Heart right ventricle (tissue), 16 donors: ENCODE data around the gene TLL1. TPM values are rescaled to one million over a fixed set of nuclear protein-coding genes. Genes with fewer than 3 reads are reported as not detected.

Experiments used
- ATAC-seq, 8 donors: fragments of 200-7000 bp; cut with Tn5 transposase; one replicate each; pipeline ENCODE4 v1.9.1; 2020; ENCODE audit warnings: mild to moderate bottlenecking in 8 of 8, moderate library complexity in 8 of 8, moderate number of reproducible peaks in 1 of 8
- DNase-seq, 2 donors: peaks; one replicate each; pipeline ENCODE4 v3.0.0-alpha.2; 2020
- H3K27ac ChIP-seq, 10 donors: fragments of 200-600 bp; sonication (generic) in 2 of 10; one replicate each; pipeline versions ENCODE4 v1.5.0 to v1.8.0; 2020 to 2022; ENCODE audit warnings: mild to moderate bottlenecking in 3 of 10
- H3K27me3 ChIP-seq, 7 donors: fragments of 200-600 bp; one replicate each; pipeline ENCODE4 v1.8.0; 2021 to 2022; ENCODE audit warnings: mild to moderate bottlenecking in 2 of 7
- H3K36me3 ChIP-seq, 9 donors: fragments of 200-600 bp; sonication (generic) in 1 of 9; one replicate each; pipeline versions ENCODE4 v1.5.0 to v1.8.0; 2020 to 2022; ENCODE audit warnings: mild to moderate bottlenecking in 2 of 9
- H3K4me1 ChIP-seq, 9 donors: fragments of 200-600 bp; sonication (generic) in 1 of 9; one replicate each; pipeline versions ENCODE4 v1.5.0 to v1.8.0; 2020 to 2022; ENCODE audit warnings: mild to moderate bottlenecking in 4 of 9
- H3K4me3 ChIP-seq, 10 donors: fragments of 200-600 bp; sonication (generic) in 2 of 10; one replicate each; pipeline versions ENCODE4 v1.5.0 to v1.8.0; 2020 to 2022; ENCODE audit warnings: mild to moderate bottlenecking in 7 of 10, moderate library complexity in 2 of 10
- H3K9me3 ChIP-seq, 11 donors: fragments of 200-600 bp in 10 of 11; sonication (generic) in 2 of 11; one replicate each; pipeline versions ENCODE4 v1.5.0 to v1.8.0; 2013 to 2022; ENCODE audit warnings: mild to moderate bottlenecking in 2 of 11, control low read depth in 1 of 11, moderate library complexity in 1 of 11
- CTCF ChIP-seq, 9 donors: fragments of 200-600 bp; sonication (generic) in 2 of 9; IDR thresholded peaks; one replicate each; pipeline versions ENCODE4 v1.5.0 to v1.8.0; 2021 to 2022; ENCODE audit warnings: antibody characterized with exemption in 9 of 9, mild to moderate bottlenecking in 5 of 9, moderate library complexity in 1 of 9
- WGBS, 2 donors: extraction: QIAGEN DNeasy Blood & Tissue Kit; methylation state at CpG; one replicate each; pipeline ENCODE4 v1.1.7; 2013; ENCODE audit warnings: inconsistent platforms in 1 of 2; 5-methylcytosine and 5-hydroxymethylcytosine counted together
- intact Hi-C, 10 donors: fragments of 100-400 bp; cut with DNase I; formaldehyde crosslinking; loops; one replicate each; pipeline versions ENCODE4 v1.11.1 to v1.14.2; 2022
- polyA plus RNA-seq, 2 donors: library from polyadenylated mRNA; stranded (reverse); fragments of 200-250 nt; gene quantifications; one replicate each; pipeline ENCODE4 v1.2.3, GENCODE V29; 2013
- total RNA-seq, 10 donors: library from RNA; stranded (reverse); fragmentation: NEBNext Ultra II Directional in 3 of 10; extraction: Animal tissue kit (Norgen Biotek cat#: 25700) in 3 of 10; gene quantifications; one replicate each; pipeline versions ENCODE4 v1.2.1 to v1.2.4, GENCODE V29; 2021 to 2023
- donor health status: Arrhythmogenic right ventricular cardiomyopathy.
- donor health status: ischemic (EF 13 %, LVEDD 7.1; RV severe dilation, severe dysfunction).
- donor health status: healthy with polysubstance abuse.
- donor health status: DM: no; HTN: yes; CAD: no.
- donor health status: DM: no; HTN: no; CAD: no.
- donor health status: ischemic (EF 25% LVEDD 6.9; RV normal size, moderate dysfunction).
- donor health status: ischemic (EF 25% LVEDD 5.7; RV mildly dilated, moderate dysfunction).
- donor health status: healthy.
- donor health status: DM: yes; HTN: yes; CAD: no.
- donor health status: Ischemic cardiomyopathy.
- donor health status: ischemic (EF 35%, LVEDD 5.7; RV mildly dilated, moderate dysfunction).
- donor health status: nonischemic (EF 11% LVEDD 7.7; RV severe dilation, severe dysfunction).
- donor health status: DM: yes; HTN: yes; CAD: no.
- donor health status: PGD.
- donor health status: ischemic (EF 29% LVEDD 5.4; RV normal size, mild dysfunction).
- donor health status: nonischemic (EF 23%, LVEDD 6.1; RV moderate dilation, normal function).

The TLL1 gene
- total and polyA plus RNA-seq, 12 donors = 0.17 to 2.3 (median 0.71) TPM

GRCh38 chr4:166003811-166004210, 130.8 kb downstream of the TLL1 start:
- Histone ChIP-seq H3K9me3 (no peaks in the 10 kb centered on the region), H3K4me1 (no peaks in the 10 kb centered on the region), H3K36me3 (no peaks in the 10 kb centered on the region), H3K27ac (no peak overlapping the region), H3K27me3 (no peaks in the 10 kb centered on the region), H3K4me3 (no peak overlapping the region)
- DNase-seq (no peak), ATAC-seq (no peak)
- intact Hi-C loops = no loop called here
- WGBS, 2 donors = 83 to 88% methylated on average over 2 of the region's 2 CpGs
- TF ChIP-seq CTCF (IDR thresholded peaks at IDR 0.05) = no peak

GRCh38 chr4:166006217-166006616, 133.2 kb downstream of the TLL1 start:
- Histone ChIP-seq H3K4me1 (no peaks in the 10 kb centered on the region), H3K27me3 (no peaks in the 10 kb centered on the region), H3K36me3 (no peaks in the 10 kb centered on the region), H3K27ac (no peak overlapping the region), H3K9me3 (peaks cover 0 to 11% (median 0%) of the 10 kb centered on the region in 11 donors), H3K4me3 (no peak overlapping the region)
- WGBS, 2 donors = 85 to 89% methylated on average over 2 of the region's 2 CpGs
- no peak for TF ChIP-seq CTCF (IDR thresholded peaks at IDR 0.05)
- intact Hi-C loops = no loop called here
- DNase-seq (no peak), ATAC-seq (no peak)

GRCh38 chr4:166008510-166008909, 135.5 kb downstream of the TLL1 start:
- Histone ChIP-seq H3K4me3 (no peak overlapping the region), H3K27ac (no peak overlapping the region), H3K36me3 (no peaks in the 10 kb centered on the region), H3K4me1 (no peaks in the 10 kb centered on the region), H3K27me3 (no peaks in the 10 kb centered on the region), H3K9me3 (peaks cover 0 to 13% (median 0%) of the 10 kb centered on the region in 11 donors)
- 57 to 76% methylated on average over 1 of the region's 1 CpG for WGBS, 2 donors
- TF ChIP-seq CTCF (IDR thresholded peaks at IDR 0.05) = no peak
- DNase-seq (no peak), ATAC-seq (no peak)
- intact Hi-C loops = no loop called here

GRCh38 chr4:166012129-166013030, 139.3 kb downstream of the TLL1 start:
- WGBS, 2 donors = 56 to 62% methylated on average over 2 of the region's 2 CpGs
- no peak for TF ChIP-seq CTCF (IDR thresholded peaks at IDR 0.05)
- ATAC-seq (no peak), DNase-seq (no peak)
- H3K4me3 ChIP-seq = no peak overlapping the region
- peaks cover 0 to 13% (median 0%) of the 10 kb centered on the region in 11 donors for H3K9me3 ChIP-seq
- no peaks in the 10 kb centered on the region for H3K27me3 ChIP-seq
- intact Hi-C loops = no loop called here
- H3K36me3 ChIP-seq = no peaks in the 10 kb centered on the region
- H3K4me1 ChIP-seq = no peaks in the 10 kb centered on the region
- H3K27ac ChIP-seq = no peak overlapping the region
